ENCODE data around the gene CYP1A1. TPM values are rescaled to one million over a fixed set of nuclear protein-coding genes. Genes with fewer than 3 reads are reported as not detected.

The CYP1A1 gene
- total and polyA plus RNA-seq, 2 of the 13 experiments (the other 11 are each of a cell fraction or from before 2014, with no cell fraction given) = 7.9 to 8.0 TPM

DNA sequence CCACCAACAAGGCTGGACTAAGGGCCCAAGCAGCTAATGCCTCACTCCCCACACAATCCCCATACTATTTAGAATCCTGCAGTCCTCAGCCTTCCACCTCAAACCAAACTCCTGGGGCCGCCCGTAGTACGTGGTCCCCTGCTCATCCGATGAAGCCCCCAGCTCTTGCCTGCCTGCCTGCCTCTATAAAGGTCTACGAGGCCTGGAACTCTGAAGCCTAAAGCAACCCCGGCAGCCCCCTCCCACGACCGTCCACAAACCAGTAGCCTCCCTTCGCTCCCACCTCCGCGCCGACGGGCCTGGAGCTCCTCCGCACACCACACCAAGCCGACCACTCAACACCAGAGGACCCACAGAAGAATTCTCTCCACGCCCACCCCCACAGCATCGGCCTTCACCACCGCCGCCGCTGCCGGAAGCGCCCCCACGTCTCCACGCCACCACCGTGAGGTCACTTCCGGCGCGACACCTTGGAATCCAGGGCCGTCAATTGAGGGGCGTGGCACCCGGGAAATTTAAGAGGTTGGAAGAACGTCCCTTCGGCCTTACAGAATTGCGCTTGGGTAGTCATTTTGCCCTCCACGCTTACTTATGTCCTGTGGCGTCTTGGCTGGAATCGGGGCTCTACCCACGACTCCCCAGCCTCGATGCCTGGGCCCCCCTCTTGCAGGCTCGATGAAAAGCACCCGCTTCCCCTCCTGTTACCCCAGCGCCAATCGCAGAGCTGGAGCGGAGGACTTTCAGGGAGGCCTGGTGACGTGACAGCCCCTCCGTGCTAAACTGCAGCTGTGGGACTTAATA is 29.5 kb downstream of the CYP1A1 start, which contains the start of gene EDC3 (continued):
- TF ChIP-seq KLF9 (CRISPR knock-in tag; IDR thresholded peaks at IDR 0.05; ENCODE audit: low read depth) (peak; percentile 99), ZGPAT (CRISPR knock-in tag; IDR thresholded peaks at IDR 0.05) (peak; percentile 68; the same call in 1 of the 2 replicates), FOXC1 (CRISPR knock-in tag; IDR thresholded peaks at IDR 0.05; ENCODE audit: borderline replicate concordance) (peak; percentile 77; the same call in 1 of the 2 replicates), E2F5 (CRISPR knock-in tag; conservative IDR thresholded peaks at IDR 0.05) (peak; percentile 98), SMYD3 (CRISPR knock-in tag; IDR thresholded peaks at IDR 0.05) (no peak), ZNF781 (CRISPR knock-in tag; IDR thresholded peaks at IDR 0.05; ENCODE audit: borderline replicate concordance, not compliant biosample characterization) (no peak), CBX5 (CRISPR knock-in tag; IDR thresholded peaks at IDR 0.05; ENCODE audit: borderline replicate concordance) (peak; percentile 52; the same call in 1 of the 2 replicates), ATF7-NPFF (CRISPR knock-in tag; IDR thresholded peaks at IDR 0.05; ENCODE audit: low read depth) (peak; percentile 55; the same call in 1 of the 2 replicates), ZNF660 (CRISPR knock-in tag; IDR thresholded peaks at IDR 0.05; ENCODE audit: borderline replicate concordance, low read depth) (no peak), ELF3 (CRISPR knock-in tag; IDR thresholded peaks at IDR 0.05) (peak; percentile 53; the same call in 1 of the 2 replicates), ZNF546 (CRISPR knock-in tag; conservative IDR thresholded peaks at IDR 0.05) (peak; percentile 46; the same call in 1 of the 2 replicates), GRHL1 (CRISPR knock-in tag; conservative IDR thresholded peaks at IDR 0.05) (no peak), TGIF2 (CRISPR knock-in tag; IDR thresholded peaks at IDR 0.05) (peak; percentile 98), HBP1 (CRISPR knock-in tag; IDR thresholded peaks at IDR 0.05; ENCODE audit: low read depth) (peak; percentile 98), ZNF605 (CRISPR knock-in tag; IDR thresholded peaks at IDR 0.05) (peak; percentile 95)
- TF ChIP-seq, protein P1, sequence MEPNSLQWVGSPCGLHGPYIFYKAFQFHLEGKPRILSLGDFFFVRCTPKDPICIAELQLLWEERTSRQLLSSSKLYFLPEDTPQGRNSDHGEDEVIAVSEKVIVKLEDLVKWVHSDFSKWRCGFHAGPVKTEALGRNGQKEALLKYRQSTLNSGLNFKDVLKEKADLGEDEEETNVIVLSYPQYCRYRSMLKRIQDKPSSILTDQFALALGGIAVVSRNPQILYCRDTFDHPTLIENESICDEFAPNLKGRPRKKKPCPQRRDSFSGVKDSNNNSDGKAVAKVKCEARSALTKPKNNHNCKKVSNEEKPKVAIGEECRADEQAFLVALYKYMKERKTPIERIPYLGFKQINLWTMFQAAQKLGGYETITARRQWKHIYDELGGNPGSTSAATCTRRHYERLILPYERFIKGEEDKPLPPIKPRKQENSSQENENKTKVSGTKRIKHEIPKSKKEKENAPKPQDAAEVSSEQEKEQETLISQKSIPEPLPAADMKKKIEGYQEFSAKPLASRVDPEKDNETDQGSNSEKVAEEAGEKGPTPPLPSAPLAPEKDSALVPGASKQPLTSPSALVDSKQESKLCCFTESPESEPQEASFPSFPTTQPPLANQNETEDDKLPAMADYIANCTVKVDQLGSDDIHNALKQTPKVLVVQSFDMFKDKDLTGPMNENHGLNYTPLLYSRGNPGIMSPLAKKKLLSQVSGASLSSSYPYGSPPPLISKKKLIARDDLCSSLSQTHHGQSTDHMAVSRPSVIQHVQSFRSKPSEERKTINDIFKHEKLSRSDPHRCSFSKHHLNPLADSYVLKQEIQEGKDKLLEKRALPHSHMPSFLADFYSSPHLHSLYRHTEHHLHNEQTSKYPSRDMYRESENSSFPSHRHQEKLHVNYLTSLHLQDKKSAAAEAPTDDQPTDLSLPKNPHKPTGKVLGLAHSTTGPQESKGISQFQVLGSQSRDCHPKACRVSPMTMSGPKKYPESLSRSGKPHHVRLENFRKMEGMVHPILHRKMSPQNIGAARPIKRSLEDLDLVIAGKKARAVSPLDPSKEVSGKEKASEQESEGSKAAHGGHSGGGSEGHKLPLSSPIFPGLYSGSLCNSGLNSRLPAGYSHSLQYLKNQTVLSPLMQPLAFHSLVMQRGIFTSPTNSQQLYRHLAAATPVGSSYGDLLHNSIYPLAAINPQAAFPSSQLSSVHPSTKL (CRISPR knock-in tag; IDR thresholded peaks at IDR 0.05) = peak; percentile 66
- TF ChIP-seq, protein P2, sequence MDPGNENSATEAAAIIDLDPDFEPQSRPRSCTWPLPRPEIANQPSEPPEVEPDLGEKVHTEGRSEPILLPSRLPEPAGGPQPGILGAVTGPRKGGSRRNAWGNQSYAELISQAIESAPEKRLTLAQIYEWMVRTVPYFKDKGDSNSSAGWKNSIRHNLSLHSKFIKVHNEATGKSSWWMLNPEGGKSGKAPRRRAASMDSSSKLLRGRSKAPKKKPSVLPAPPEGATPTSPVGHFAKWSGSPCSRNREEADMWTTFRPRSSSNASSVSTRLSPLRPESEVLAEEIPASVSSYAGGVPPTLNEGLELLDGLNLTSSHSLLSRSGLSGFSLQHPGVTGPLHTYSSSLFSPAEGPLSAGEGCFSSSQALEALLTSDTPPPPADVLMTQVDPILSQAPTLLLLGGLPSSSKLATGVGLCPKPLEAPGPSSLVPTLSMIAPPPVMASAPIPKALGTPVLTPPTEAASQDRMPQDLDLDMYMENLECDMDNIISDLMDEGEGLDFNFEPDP (CRISPR knock-in tag; conservative IDR thresholded peaks at IDR 0.05) = 0 out of 2 replicates have a peak, but pooled peaks have one; percentile 88
